GM18951 (cell line): ENCODE results near the gene VWCE.
"Not testable (repeated sequence)": the region's sequence is repeated elsewhere in the genome, so short reads cannot be mapped to it uniquely, and the experiment has no call there.

Source experiments
- POLR2A ChIP-seq: IDR thresholded peaks from 4 replicates; pipeline ENCODE4 v1.6.1; 2011; ENCODE audit warnings: mild to moderate bottlenecking; ENCODE audit not compliant: insufficient read length, insufficient read depth; ENCODE audit errors: extremely low read depth
- in situ Hi-C: fragments of 300-500 bp; cut with MboI; formaldehyde crosslinking; loops from one replicate; pipeline ENCODE4 v1.12.0; 2022; ENCODE audit warnings: low sequenced_read_pairs, mixed read lengths, inconsistent platforms; ENCODE audit not compliant: unreplicated experiment

VWCE gene

GRCh38 chr11:61268588-61269250, 26.4 kb downstream of the VWCE start:
- in situ Hi-C loops: no loop called here

GRCh38 chr11:61267437-61267841, 27.7 kb downstream of the VWCE start:
- in situ Hi-C loops: no loop called here
- no peak for TF ChIP-seq POLR2A

More at GRCh38 chr11:61268588-61269250, 26.4 kb downstream of the VWCE start:
- TF ChIP-seq POLR2A: no peak

GRCh38 chr11:61266602-61267001, 28.5 kb downstream of the VWCE start:
- TF ChIP-seq POLR2A: no peak
- in situ Hi-C loops: no loop called here

- in situ Hi-C loops: no loop called here
- TF ChIP-seq POLR2A: no peak
These were observed 29.8 kb downstream of the VWCE start for GRCh38 chr11:61265357-61265756.

- in situ Hi-C loops: no loop called here
- no peak for TF ChIP-seq POLR2A
These were observed 30.3 kb downstream of the VWCE start for GRCh38 chr11:61264795-61265194.

- no peak for TF ChIP-seq POLR2A
- in situ Hi-C loops: no loop called here
These were observed 30.7 kb downstream of the VWCE start for GRCh38 chr11:61264371-61264770.

GRCh38 chr11:61259363-61259762, 35.8 kb downstream of the VWCE start:
- in situ Hi-C loops: no loop called here
- TF ChIP-seq POLR2A: no peak

GRCh38 chr11:61258546-61258945, 36.6 kb downstream of the VWCE start:
- TF ChIP-seq POLR2A: no peak
- in situ Hi-C loops: no loop called here

GRCh38 chr11:61256710-61257482, 38.2 kb downstream of the VWCE start:
- in situ Hi-C loops: no loop called here

GRCh38 chr11:61254403-61255025, 40.6 kb downstream of the VWCE start:
- no peak for TF ChIP-seq POLR2A
- in situ Hi-C loops: no loop called here

More at GRCh38 chr11:61256710-61257482, 38.2 kb downstream of the VWCE start:
- TF ChIP-seq POLR2A: no peak

- in situ Hi-C loops: not testable (repeated sequence)
These were observed 42.8 kb downstream of the VWCE start for GRCh38 chr11:61252332-61252731.

- in situ Hi-C loops: not testable (repeated sequence)
These were observed 44.0 kb downstream of the VWCE start for GRCh38 chr11:61250796-61251765.

- in situ Hi-C loops: not testable (repeated sequence)
These were observed 45.9 kb downstream of the VWCE start for GRCh38 chr11:61249201-61249600.

- in situ Hi-C loops: not testable (repeated sequence)
These were observed 47.0 kb downstream of the VWCE start for GRCh38 chr11:61248071-61248470.

- in situ Hi-C loops: not testable (repeated sequence)
These were observed 49.7 kb downstream of the VWCE start for GRCh38 chr11:61245284-61245964.

GRCh38 chr11:61241526-61241925, 53.6 kb downstream of the VWCE start:
- in situ Hi-C loops: not testable (repeated sequence)

GRCh38 chr11:61240875-61241274, 54.2 kb downstream of the VWCE start, which contains the start of gene PGA5:
PGA5 (plus strand) TSS chr11:61241175; CDS start chr11:61241227, 52 bp downstream.
- in situ Hi-C loops: not testable (repeated sequence)
